Measurements from ENCODE around the gene CDC25C. TPM values are rescaled to one million over a fixed set of nuclear protein-coding genes. Genes with fewer than 3 reads are reported as not detected.

The CDC25C gene
- total RNA-seq, 2 donors from 2014 or later = 0.14 to 3.2 TPM

GRCh38 chr5:138338411-138339090 is 6.9 kb upstream of the CDC25C start:
- 7% methylated on average over 1 of the region's 22 CpGs for whole genome bisulfite sequencing
- Histone ChIP-seq H3K4me3 (peak overlapping the region; percentile 73 to 94), H3K4me1 (replicated peaks) (peaks cover 5% of the 10 kb centered on the region), H3K27ac (peak overlapping the region; percentile 98), H3K36me3 (no peaks in the 10 kb centered on the region), H3K9me3 (no peaks in the 10 kb centered on the region), H3K27me3 (replicated peaks; ENCODE audit: insufficient read depth) (no peaks in the 10 kb centered on the region)
- intact Hi-C loops (cut with DNase I) = loop anchor here (10.0 kb wide), 1 partner anchor 124 kb away; the partner anchor contains the start of gene CDC23
- no peak for TF ChIP-seq POLR2AphosphoS5 (IDR thresholded peaks at IDR 0.05)
- no peak for TF ChIP-seq POLR2A (IDR thresholded peaks at IDR 0.05)
- TF ChIP-seq CTCF (IDR thresholded peaks at IDR 0.05) = no peak
- DNase-seq (ENCODE audit: low spot score) = no peak

GRCh38 chr5:138337685-138338410 is 6.2 kb upstream of the CDC25C start, which contains the start of gene FAM53C:
Gene FAM53C (plus strand): TSS chr5:138338266. CDS start chr5:138341336, 3,070 bp downstream.
- Histone ChIP-seq H3K9me3 (no peaks in the 10 kb centered on the region), H3K27ac (peak within 1 kb of the TSS; percentile 98), H3K4me3 (peak within 1 kb of the TSS; percentile 73 to 94), H3K4me1 (replicated peaks) (peaks cover 5% of the 10 kb centered on the region), H3K36me3 (no peaks in the 10 kb centered on the region), H3K27me3 (replicated peaks; ENCODE audit: insufficient read depth) (no peaks in the 10 kb centered on the region)
- intact Hi-C loops (cut with DNase I) = loop anchor here (10.0 kb wide), 1 partner anchor 123 kb away; the partner anchor contains the start of gene CDC23
- under 1% methylated on average over 38 of the region's 56 CpGs for WGBS
- peak; percentile 96 for TF ChIP-seq POLR2A (IDR thresholded peaks at IDR 0.05)
- TF ChIP-seq POLR2AphosphoS5 (IDR thresholded peaks at IDR 0.05) = peak; percentile 88
- peak in 2 of 4 experiments; percentile 17 to 30 for TF ChIP-seq CTCF (IDR thresholded peaks at IDR 0.05)
- peak; percentile 91 for DNase-seq (ENCODE audit: low spot score)

- H3K27ac ChIP-seq = peak overlapping the region; percentile 98
- WGBS = 13% methylated on average over 13 of the region's 13 CpGs
- peak overlapping the region; percentile 73 to 94 for H3K4me3 ChIP-seq
- H3K4me1 ChIP-seq (replicated peaks) = peaks cover 5% of the 10 kb centered on the region
- no peaks in the 10 kb centered on the region for H3K27me3 ChIP-seq (replicated peaks; ENCODE audit: insufficient read depth)
- peak in 1 of 4 experiments; percentile 2 for TF ChIP-seq CTCF (IDR thresholded peaks at IDR 0.05)
- no peak for TF ChIP-seq POLR2AphosphoS5 (IDR thresholded peaks at IDR 0.05)
- no peak for TF ChIP-seq POLR2A (IDR thresholded peaks at IDR 0.05)
- H3K36me3 ChIP-seq = no peaks in the 10 kb centered on the region
- DNase-seq (ENCODE audit: low spot score) = peak; percentile 65
- intact Hi-C loops (cut with DNase I) = loop anchor here (10.0 kb wide), 1 partner anchor 122 kb away; the partner anchor contains the start of gene CDC23
- no peaks in the 10 kb centered on the region for H3K9me3 ChIP-seq
Observed at GRCh38 chr5:138336952-138337684, 5.5 kb upstream of the CDC25C start.

- Histone ChIP-seq H3K27me3 (replicated peaks; ENCODE audit: insufficient read depth) (no peaks in the 10 kb centered on the region), H3K4me3 (no peak overlapping the region), H3K4me1 (replicated peaks) (peaks cover 5% of the 10 kb centered on the region), H3K27ac (no peak overlapping the region), H3K9me3 (no peaks in the 10 kb centered on the region), H3K36me3 (no peaks in the 10 kb centered on the region)
- DNase-seq (ENCODE audit: low spot score) = no peak
- intact Hi-C loops (cut with DNase I) = loop anchor here (10.0 kb wide), 1 partner anchor 120 kb away; the partner anchor contains the start of gene CDC23
- no peak for TF ChIP-seq POLR2A (IDR thresholded peaks at IDR 0.05)
- no peak for TF ChIP-seq POLR2AphosphoS5 (IDR thresholded peaks at IDR 0.05)
- TF ChIP-seq CTCF (IDR thresholded peaks at IDR 0.05) = no peak
- 61% methylated on average over 3 of the region's 3 CpGs for whole genome bisulfite sequencing
Observed at GRCh38 chr5:138334867-138335447, 3.4 kb upstream of the CDC25C start.

Data from prostate gland (tissue), 2 donors.